ENCODE measurements around the gene RET.

Gene RET

GRCh38 chr10:43047288-43047970 is 29.4 kb upstream of the RET start (continued):
- TF ChIP-seq ZNF398 (tag by site-specific recombination; IDR thresholded peaks at IDR 0.05) (no peak), ZBTB17 (tag by site-specific recombination; IDR thresholded peaks at IDR 0.05) (no peak), ZNF777 (tag by site-specific recombination; IDR thresholded peaks at IDR 0.05; ENCODE audit: borderline replicate concordance) (no peak), OSR2 (tag by site-specific recombination; IDR thresholded peaks at IDR 0.05) (no peak), ZNF138 (tag by site-specific recombination; IDR thresholded peaks at IDR 0.05; ENCODE audit: borderline replicate concordance) (no peak)

- ChIA-PET POLR2A (no interaction called here), CTCF (no interaction called here)
- no peak overlapping the region for H3K4me3 ChIP-seq (ENCODE audit: low read depth, low read length)
- no peak overlapping the region for H3K27ac ChIP-seq (ENCODE audit: extremely low read depth, low read depth, low read length)
- no peaks in the 10 kb centered on the region for H3K36me3 ChIP-seq (ENCODE audit: control insufficient read depth in 2 of 2, insufficient read depth in 1 of 2, low read length in 2 of 2)
- H3K9me3 ChIP-seq (ENCODE audit: control insufficient read depth, insufficient read depth, low read depth, low read length) = no peaks in the 10 kb centered on the region
- H3K4me1 ChIP-seq (ENCODE audit: control insufficient read depth, insufficient read depth, low read length) = no peaks in the 10 kb centered on the region
- TF ChIP-seq ZNF768 (tag by site-specific recombination; IDR thresholded peaks at IDR 0.05) = no peak
- TF ChIP-seq ZNF645 (tag by site-specific recombination; IDR thresholded peaks at IDR 0.05) = no peak
- no peak for TF ChIP-seq ZNF280D (tag by site-specific recombination; IDR thresholded peaks at IDR 0.05)
- no peak for TF ChIP-seq ZNF248 (tag by site-specific recombination; IDR thresholded peaks at IDR 0.05)
- TF ChIP-seq ZEB2 (tag by site-specific recombination; IDR thresholded peaks at IDR 0.05) = no peak
- TF ChIP-seq ZSCAN5A (tag by site-specific recombination; IDR thresholded peaks at IDR 0.05) = no peak
- TF ChIP-seq ZNF544 (tag by site-specific recombination; IDR thresholded peaks at IDR 0.05) = no peak
- TF ChIP-seq ZSCAN16 (tag by site-specific recombination; IDR thresholded peaks at IDR 0.05) = no peak
- TF ChIP-seq ZNF692 (tag by site-specific recombination; IDR thresholded peaks at IDR 0.05) = no peak
- no peak for TF ChIP-seq ZNF274 (IDR thresholded peaks at IDR 0.05; ENCODE audit: low read length)
- TF ChIP-seq ZNF274 (tag by site-specific recombination; IDR thresholded peaks at IDR 0.05; ENCODE audit: borderline replicate concordance) = no peak
- TF ChIP-seq ZBTB49 (tag by site-specific recombination; IDR thresholded peaks at IDR 0.05; ENCODE audit: low read depth) = no peak
- no peak for TF ChIP-seq CTCF (tag by site-specific recombination; IDR thresholded peaks at IDR 0.05)
- no peak for TF ChIP-seq ZNF610 (tag by site-specific recombination; IDR thresholded peaks at IDR 0.05; ENCODE audit: borderline replicate concordance)
- no peak for TF ChIP-seq ZNF664 (tag by site-specific recombination; IDR thresholded peaks at IDR 0.05)
Measured at GRCh38 chr10:43048301-43049051, 28.4 kb upstream of the RET start.

All from HEK293 (cell line).